Adrenal gland (tissue), 12 donors: ENCODE results near the gene ITIH6. TPM values are rescaled to one million over a fixed set of nuclear protein-coding genes. Genes with fewer than 3 reads are reported as not detected.

ENCODE experiments used
- DNase-seq, 7 donors: peaks; one replicate each; pipeline ENCODE4 v3.0.0-alpha.2; 2019 to 2020
- H3K27ac ChIP-seq, 5 donors: fragments of 200-600 bp; sonication (generic) in 4 of 5; 1 replicate in 3 of 5; 2 replicates in 2 of 5; pipeline versions ENCODE4 v1.5.1 to v1.8.0; 2016 to 2020; ENCODE audit warnings: mild to moderate bottlenecking in 1 of 5
- H3K27me3 ChIP-seq: fragments of 200-600 bp; 2 replicates; pipeline ENCODE4 v1.8.0; 2021
- H3K36me3 ChIP-seq, 2 donors: fragments of 200-600 bp; replicated peaks in 1 of 2; 1 replicate in 1 of 2; 2 replicates in 1 of 2; pipeline versions ENCODE4 v1.5.1 to v1.8.0; 2018 to 2022
- H3K4me1 ChIP-seq, 2 donors: fragments of 200-600 bp; replicated peaks in 1 of 2; 1 replicate in 1 of 2; 2 replicates in 1 of 2; pipeline versions ENCODE4 v1.5.1 to v1.8.0; 2018 to 2021
- H3K4me3 ChIP-seq, 4 donors: fragments of 200-600 bp; sonication (generic) in 3 of 4; one replicate each; pipeline ENCODE4 v1.5.1; 2016 to 2018
- H3K9me3 ChIP-seq, 3 donors: fragments of 200-600 bp; sonication (generic) in 1 of 3; replicated peaks in 1 of 3; 1 replicate in 2 of 3; 2 replicates in 1 of 3; pipeline versions ENCODE4 v1.5.1 to v1.8.0; 2016 to 2021
- CTCF ChIP-seq, 6 experiments: fragments of 450-650 bp in 4 of 6; fragments of 200-600 bp in 2 of 6; sonication (generic) in 1 of 6; IDR thresholded peaks; 1 replicate in 5 of 6; 2 replicates in 1 of 6; pipeline versions ENCODE4 v1.5.1 to v1.8.0; 2016 to 2021; ENCODE audit warnings: antibody characterized with exemption in 6 of 6, mild to moderate bottlenecking in 2 of 6, moderate library complexity in 1 of 6
- POLR2A ChIP-seq, 2 donors: fragments of 450-650 bp; IDR thresholded peaks; one replicate each; pipeline ENCODE4 v1.6.1; 2017; ENCODE audit warnings: antibody characterized with exemption in 2 of 2, mild to moderate bottlenecking in 2 of 2, moderate library complexity in 1 of 2
- WGBS, 4 donors: extraction: QIAGEN DNeasy Blood & Tissue Kit in 2 of 4; methylation state at CpG; one replicate each; pipeline versions ENCODE4 v1.1.5 to v1.1.7; 2013 to 2017; 5-methylcytosine and 5-hydroxymethylcytosine counted together
- intact Hi-C, 2 donors: fragments of 100-400 bp; cut with DNase I; formaldehyde crosslinking; loops; one replicate each; pipeline versions ENCODE4 v1.14.1 to v1.15.0; 2022 to 2023
- polyA plus RNA-seq, 3 donors: library from polyadenylated mRNA; stranded (reverse); fragments of 200-250 nt in 2 of 3; fragments of 350-450 nt in 1 of 3; fragmentation: Illumina TruSeq in 1 of 3; extraction: RNeasy Lipid Tissue Mini Kit (QIAGEN cat#74804) in 1 of 3; gene quantifications; one replicate each; pipeline ENCODE4 v1.2.3, GENCODE V29; 2013 to 2014
- total RNA-seq, 9 donors: library from RNA; depleted of rRNA in 4 of 9; stranded (reverse); fragments of >200 nt in 4 of 9; fragments of 120-200 nt in 1 of 9; fragmentation: NEBNext Ultra II Directional in 1 of 9; extraction: Animal tissue kit (Norgen Biotek cat#: 25700) in 1 of 9; gene quantifications; one replicate each; pipeline versions ENCODE4 v1.1.0 to v1.2.4, GENCODE V29; 2013 to 2023
- donor health status: healthy with polysubstance abuse.
- donor health status: Bipolar disorder and iron deficiency.
- donor health status: DM: yes; HTN: yes; CAD: no.
- donor health status: DM: no; HTN: no; CAD: no.
- donor health status: DM: no; HTN: no; CAD: no.
- donor health status: DM: yes; HTN: yes; CAD: no.

ITIH6 gene
- total and polyA plus RNA-seq, 12 donors: under 0.01 TPM; not detected in 11

- H3K4me1 ChIP-seq: peaks cover 9 to 12% of the 10 kb centered on the region in 2 donors
- intact Hi-C loops: no loop called here
- no peak for TF ChIP-seq POLR2A (IDR thresholded peaks at IDR 0.05)
- no peak for TF ChIP-seq CTCF (IDR thresholded peaks at IDR 0.05)
- WGBS, 4 donors: 74 to 100% (median 83%) methylated on average over 1 to 5 of the region's 5 CpGs
- DNase-seq: no peak
- H3K36me3 ChIP-seq: peaks cover 0 to 57% of the 10 kb centered on the region in 2 donors
- no peaks in the 10 kb centered on the region for H3K27me3 ChIP-seq
- H3K4me3 ChIP-seq: no peak overlapping the region
- H3K9me3 ChIP-seq: no peaks in the 10 kb centered on the region
- no peak overlapping the region for H3K27ac ChIP-seq
Observed at GRCh38 chrX:54810532-54810931, 12.5 kb upstream of the ITIH6 start.

GRCh38 chrX:54808605-54809483, 10.8 kb upstream of the ITIH6 start:
- Histone ChIP-seq H3K27ac (peak overlapping the region in 4 of 5 donors; percentile 57 to 89 (median 76)), H3K36me3 (peaks cover 0 to 40% of the 10 kb centered on the region in 2 donors)
- intact Hi-C loops: loop anchor here in 1 of 2 donors (10.0 kb wide), 1 partner anchor 164 kb away; no protein-coding TSS in a partner anchor

GRCh38 chrX:54808109-54808604, 10.1 kb upstream of the ITIH6 start:
- H3K9me3 ChIP-seq: no peaks in the 10 kb centered on the region
- no peaks in the 10 kb centered on the region for H3K27me3 ChIP-seq
- peak overlapping the region in 3 of 4 donors; percentile 49 to 78 (median 70) for H3K4me3 ChIP-seq
- TF ChIP-seq POLR2A (IDR thresholded peaks at IDR 0.05) (no peak), CTCF (IDR thresholded peaks at IDR 0.05) (no peak)
- H3K27ac ChIP-seq: peak overlapping the region in 4 of 5 donors; percentile 57 to 89 (median 76)
- 0 to 41% (median 13%) methylated on average over 11 to 23 of the region's 23 CpGs for WGBS, 4 donors
- H3K4me1 ChIP-seq: peaks cover 9 to 12% of the 10 kb centered on the region in 2 donors
- H3K36me3 ChIP-seq: peaks cover 0 to 34% of the 10 kb centered on the region in 2 donors
- peak; percentile 32 to 74 (median 65) for DNase-seq
- intact Hi-C loops: loop anchor here in 1 of 2 donors (10.0 kb wide), 1 partner anchor 163 kb away; no protein-coding TSS in a partner anchor

More at GRCh38 chrX:54808605-54809483, 10.8 kb upstream of the ITIH6 start:
- Histone ChIP-seq H3K4me3 (peak overlapping the region in 3 of 4 donors; percentile 49 to 78 (median 70)), H3K4me1 (peaks cover 9 to 12% of the 10 kb centered on the region in 2 donors), H3K9me3 (no peaks in the 10 kb centered on the region), H3K27me3 (no peaks in the 10 kb centered on the region)
- DNase-seq: peak; percentile 90 to 97 (median 95)
- TF ChIP-seq CTCF (IDR thresholded peaks at IDR 0.05): no peak
- peak in 1 of 2 donors; percentile 7 for TF ChIP-seq POLR2A (IDR thresholded peaks at IDR 0.05)
- 0 to 41% (median 16%) methylated on average over 1 to 38 of the region's 38 CpGs for WGBS, 4 donors

- H3K36me3 ChIP-seq: peaks cover 0 to 28% of the 10 kb centered on the region in 2 donors
- peaks cover 9 to 12% of the 10 kb centered on the region in 2 donors for H3K4me1 ChIP-seq
- H3K27me3 ChIP-seq: no peaks in the 10 kb centered on the region
- intact Hi-C loops: loop anchor here in 1 of 2 donors (10.0 kb wide), 1 partner anchor 163 kb away; no protein-coding TSS in a partner anchor
- H3K9me3 ChIP-seq: no peaks in the 10 kb centered on the region
- peak in 6 of 7 donors; percentile 34 to 64 (median 45) for DNase-seq
- H3K27ac ChIP-seq: peak within 1 kb of the TSS in 4 of 5 donors; percentile 57 to 89 (median 76)
- WGBS, 4 donors: 0 to 33% (median 13%) methylated on average over 11 to 17 of the region's 17 CpGs
- H3K4me3 ChIP-seq: peak within 1 kb of the TSS; percentile 24 to 78 (median 60)
- TF ChIP-seq CTCF (IDR thresholded peaks at IDR 0.05): no peak
- TF ChIP-seq POLR2A (IDR thresholded peaks at IDR 0.05): peak; percentile 18 to 40
Observed at GRCh38 chrX:54807524-54808108, 9.6 kb upstream of the ITIH6 start, which contains the start of gene MAGED2. Gene MAGED2, plus strand, starts transcription at chrX:54807745. Its CDS starts 1,587 bp downstream, at chrX:54809332.
